ENCODE measurements around the gene OST4.

OST4 gene

DNA sequence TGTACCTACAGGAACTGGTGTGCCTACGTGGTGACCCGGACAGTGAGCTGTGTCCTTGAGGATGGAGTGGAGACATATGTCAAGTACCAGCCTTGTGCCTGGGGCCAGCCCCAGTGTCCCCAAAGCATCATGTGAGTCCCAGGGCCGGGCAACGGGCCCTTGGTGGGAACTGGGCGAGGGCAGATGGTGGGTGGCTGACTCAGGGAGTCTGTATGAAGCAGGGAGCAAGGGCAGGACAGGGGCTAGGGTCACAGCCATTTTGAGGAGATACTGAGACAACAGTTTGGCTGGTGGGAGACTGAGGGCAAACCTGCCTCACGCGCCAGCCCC is 8.7 kb upstream of the OST4 start:
- Histone ChIP-seq H3K27ac (ENCODE audit: low read depth, low read length) (no peak overlapping the region), H3K27me3 (ENCODE audit: low read length) (no peaks in the 10 kb centered on the region), H3K36me3 (ENCODE audit: low read length) (no peaks in the 10 kb centered on the region), H3K79me2 (ENCODE audit: insufficient read depth, low read length) (no peaks in the 10 kb centered on the region), H2AFZ (ENCODE audit: low read depth, low read length, severe bottlenecking) (no peak overlapping the region), H3K9me2 (replicated peaks; ENCODE audit: insufficient read depth, low read length) (no peaks in the 10 kb centered on the region), H3F3A (ENCODE audit: insufficient read depth) (peaks cover 11% of the 10 kb centered on the region; the same call in 1 of the 2 replicates), H3K9ac (ENCODE audit: low read length) (no peak overlapping the region), H3K4me3 (ENCODE audit: insufficient read depth, low read length, poor library complexity, severe bottlenecking) (no peak overlapping the region), H3K4me2 (ENCODE audit: low read depth, low read length, poor library complexity, severe bottlenecking) (no peak overlapping the region), H4K20me1 (ENCODE audit: low read depth, low read length) (no peaks in the 10 kb centered on the region), H3K9me3 (ENCODE audit: insufficient read depth, low read length) (no peaks in the 10 kb centered on the region)
- TF ChIP-seq, protein P1, sequence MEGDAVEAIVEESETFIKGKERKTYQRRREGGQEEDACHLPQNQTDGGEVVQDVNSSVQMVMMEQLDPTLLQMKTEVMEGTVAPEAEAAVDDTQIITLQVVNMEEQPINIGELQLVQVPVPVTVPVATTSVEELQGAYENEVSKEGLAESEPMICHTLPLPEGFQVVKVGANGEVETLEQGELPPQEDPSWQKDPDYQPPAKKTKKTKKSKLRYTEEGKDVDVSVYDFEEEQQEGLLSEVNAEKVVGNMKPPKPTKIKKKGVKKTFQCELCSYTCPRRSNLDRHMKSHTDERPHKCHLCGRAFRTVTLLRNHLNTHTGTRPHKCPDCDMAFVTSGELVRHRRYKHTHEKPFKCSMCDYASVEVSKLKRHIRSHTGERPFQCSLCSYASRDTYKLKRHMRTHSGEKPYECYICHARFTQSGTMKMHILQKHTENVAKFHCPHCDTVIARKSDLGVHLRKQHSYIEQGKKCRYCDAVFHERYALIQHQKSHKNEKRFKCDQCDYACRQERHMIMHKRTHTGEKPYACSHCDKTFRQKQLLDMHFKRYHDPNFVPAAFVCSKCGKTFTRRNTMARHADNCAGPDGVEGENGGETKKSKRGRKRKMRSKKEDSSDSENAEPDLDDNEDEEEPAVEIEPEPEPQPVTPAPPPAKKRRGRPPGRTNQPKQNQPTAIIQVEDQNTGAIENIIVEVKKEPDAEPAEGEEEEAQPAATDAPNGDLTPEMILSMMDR (IDR thresholded peaks at IDR 0.05; ENCODE audit: insufficient read depth, low read length, poor library complexity, severe bottlenecking), result no peak
- no peak for TF ChIP-seq EZH2phosphoT487 (conservative IDR thresholded peaks at IDR 0.05; ENCODE audit: low read length)

- Histone ChIP-seq H3K9ac (ENCODE audit: low read length) (no peak overlapping the region), H3K4me3 (ENCODE audit: insufficient read depth, low read length, poor library complexity, severe bottlenecking) (no peak overlapping the region), H3K9me3 (ENCODE audit: insufficient read depth, low read length) (no peaks in the 10 kb centered on the region)
These were observed 8.0 kb upstream of the OST4 start for GRCh38 chr2:27079233-27080139.

DNA sequence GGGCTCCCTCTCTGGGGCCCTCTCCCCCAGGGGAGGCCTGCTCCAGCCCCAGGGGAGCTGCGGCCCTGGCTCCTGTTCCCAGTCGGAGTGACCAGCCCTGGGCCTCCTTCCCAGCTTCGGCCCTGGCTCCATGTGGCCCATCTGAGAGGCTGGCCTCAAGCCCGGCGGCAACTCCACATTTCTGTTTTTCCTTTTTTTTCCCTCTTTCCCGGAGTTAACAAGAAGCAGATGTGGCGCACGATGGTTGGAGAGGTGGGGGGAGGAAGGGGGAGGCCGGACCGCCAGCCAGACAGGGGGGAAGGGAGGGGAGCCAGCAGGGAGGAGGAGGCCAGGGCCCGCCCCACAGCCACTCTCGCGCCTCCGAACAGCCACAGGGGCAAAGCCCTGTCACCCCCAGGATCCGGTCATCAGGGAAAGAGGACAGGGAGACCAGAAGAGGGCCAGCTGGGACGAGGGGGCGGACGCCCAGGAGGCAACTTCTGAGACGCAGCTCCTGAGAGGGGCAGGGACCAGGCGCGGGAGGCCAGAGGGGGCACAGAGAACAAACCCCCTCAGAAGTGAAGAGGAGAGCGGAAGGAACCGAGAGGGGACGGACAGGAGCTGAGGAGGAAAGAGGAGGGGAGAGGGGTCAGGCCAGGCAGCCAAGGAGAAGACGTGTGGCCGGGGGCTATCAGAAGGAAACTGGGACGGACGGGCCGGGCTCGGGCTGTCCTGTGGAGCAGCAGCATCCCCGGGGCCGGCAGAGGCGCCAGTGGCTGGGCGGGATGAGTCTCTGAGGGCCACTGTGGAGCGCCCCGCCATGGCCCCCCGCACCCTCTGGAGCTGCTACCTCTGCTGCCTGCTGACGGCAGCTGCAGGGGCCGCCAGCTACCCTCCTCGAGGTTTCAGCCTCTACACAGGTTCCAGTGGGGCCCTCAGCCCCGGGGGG is 7.1 kb upstream of the OST4 start, which contains the start of gene EMILIN1:
Gene EMILIN1 (plus strand): TSS at position 349 of the 928 bp plus-strand sequence. CDS start 451 bp downstream, at position 800.
- Histone ChIP-seq H3K27ac (ENCODE audit: low read depth, low read length) (no peak within 1 kb of the TSS), H3K27me3 (ENCODE audit: low read length) (no peaks in the 10 kb centered on the region), H4K20me1 (ENCODE audit: low read depth, low read length) (no peaks in the 10 kb centered on the region), H3K79me2 (ENCODE audit: insufficient read depth, low read length) (no peaks in the 10 kb centered on the region), H3K36me3 (ENCODE audit: low read length) (no peaks in the 10 kb centered on the region), H3K4me3 (ENCODE audit: insufficient read depth, low read length, poor library complexity, severe bottlenecking) (no peak within 1 kb of the TSS), H3K9me2 (replicated peaks; ENCODE audit: insufficient read depth, low read length) (no peaks in the 10 kb centered on the region), H3K9ac (ENCODE audit: low read length) (no peak within 1 kb of the TSS), H2AFZ (ENCODE audit: low read depth, low read length, severe bottlenecking) (no peak within 1 kb of the TSS), H3K9me3 (ENCODE audit: insufficient read depth, low read length) (no peaks in the 10 kb centered on the region), H3K4me2 (ENCODE audit: low read depth, low read length, poor library complexity, severe bottlenecking) (no peak within 1 kb of the TSS), H3F3A (ENCODE audit: insufficient read depth) (peaks cover 14% of the 10 kb centered on the region; the same call in 1 of the 2 replicates)
- TF ChIP-seq EZH2phosphoT487 (conservative IDR thresholded peaks at IDR 0.05; ENCODE audit: low read length), result no peak
- TF ChIP-seq, protein P1 (IDR thresholded peaks at IDR 0.05; ENCODE audit: insufficient read depth, low read length, poor library complexity, severe bottlenecking), result no peak

More at GRCh38 chr2:27079233-27080139, 8.0 kb upstream of the OST4 start:
- no peaks in the 10 kb centered on the region for H4K20me1 ChIP-seq (ENCODE audit: low read depth, low read length)
- peaks cover 14% of the 10 kb centered on the region; the same call in 1 of the 2 replicates for H3F3A ChIP-seq (ENCODE audit: insufficient read depth)
- no peak overlapping the region for H3K4me2 ChIP-seq (ENCODE audit: low read depth, low read length, poor library complexity, severe bottlenecking)
- H3K9me2 ChIP-seq (replicated peaks; ENCODE audit: insufficient read depth, low read length), result no peaks in the 10 kb centered on the region
- no peaks in the 10 kb centered on the region for H3K79me2 ChIP-seq (ENCODE audit: insufficient read depth, low read length)
- no peaks in the 10 kb centered on the region for H3K27me3 ChIP-seq (ENCODE audit: low read length)
- H3K36me3 ChIP-seq (ENCODE audit: low read length), result no peaks in the 10 kb centered on the region
- no peak overlapping the region for H3K27ac ChIP-seq (ENCODE audit: low read depth, low read length)
- H2AFZ ChIP-seq (ENCODE audit: low read depth, low read length, severe bottlenecking), result no peak overlapping the region
- TF ChIP-seq EZH2phosphoT487 (conservative IDR thresholded peaks at IDR 0.05; ENCODE audit: low read length), result no peak
- TF ChIP-seq, protein P1 (IDR thresholded peaks at IDR 0.05; ENCODE audit: insufficient read depth, low read length, poor library complexity, severe bottlenecking), result no peak
